ENCODE measurements around the gene TMEM151B.
"Not testable (repeated sequence)": the region's sequence is repeated elsewhere in the genome, so short reads cannot be mapped to it uniquely, and the experiment has no call there.

The TMEM151B gene

DNA sequence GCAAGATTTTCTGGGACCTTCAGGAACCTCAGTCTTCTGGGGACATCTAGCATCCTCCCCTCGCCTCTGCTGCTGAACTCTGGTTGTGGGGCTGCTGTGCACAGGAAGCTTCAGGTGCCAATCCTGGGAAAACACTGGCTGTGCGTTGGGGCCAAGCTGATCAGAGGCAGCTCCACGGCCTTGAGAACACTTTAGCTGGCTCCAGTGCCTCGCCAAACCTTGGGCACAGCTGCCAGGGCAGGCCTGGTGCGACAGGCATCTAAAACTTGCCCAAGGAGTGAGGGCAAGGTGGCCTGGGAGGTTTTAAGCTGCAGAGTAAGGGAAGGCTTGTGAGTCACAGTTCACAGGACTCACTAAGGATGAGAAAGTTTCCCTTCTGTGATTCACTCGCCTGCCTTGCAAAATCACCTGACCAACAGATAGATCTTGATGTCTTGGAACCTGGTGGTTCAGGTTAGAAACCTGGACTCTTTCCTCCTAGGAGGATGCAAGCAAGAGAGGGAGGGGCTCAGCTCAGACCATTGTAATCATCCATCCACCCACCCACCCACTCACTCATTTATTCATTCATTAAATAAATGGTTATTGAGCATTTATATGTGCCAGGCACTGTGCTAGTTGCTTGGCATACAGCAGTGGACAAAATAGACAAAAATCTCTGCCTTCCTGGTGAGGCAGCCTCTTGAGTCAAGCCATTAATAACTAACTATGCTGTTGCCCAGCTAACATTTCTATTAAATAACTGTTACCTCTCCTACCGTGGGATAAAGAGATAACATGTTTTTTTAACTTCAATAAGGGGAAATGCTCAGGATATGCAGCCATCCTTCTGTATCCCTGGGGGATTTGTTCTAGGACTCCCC, 69.7 kb downstream of the TMEM151B start:
- no peak for DNase-seq

DNA sequence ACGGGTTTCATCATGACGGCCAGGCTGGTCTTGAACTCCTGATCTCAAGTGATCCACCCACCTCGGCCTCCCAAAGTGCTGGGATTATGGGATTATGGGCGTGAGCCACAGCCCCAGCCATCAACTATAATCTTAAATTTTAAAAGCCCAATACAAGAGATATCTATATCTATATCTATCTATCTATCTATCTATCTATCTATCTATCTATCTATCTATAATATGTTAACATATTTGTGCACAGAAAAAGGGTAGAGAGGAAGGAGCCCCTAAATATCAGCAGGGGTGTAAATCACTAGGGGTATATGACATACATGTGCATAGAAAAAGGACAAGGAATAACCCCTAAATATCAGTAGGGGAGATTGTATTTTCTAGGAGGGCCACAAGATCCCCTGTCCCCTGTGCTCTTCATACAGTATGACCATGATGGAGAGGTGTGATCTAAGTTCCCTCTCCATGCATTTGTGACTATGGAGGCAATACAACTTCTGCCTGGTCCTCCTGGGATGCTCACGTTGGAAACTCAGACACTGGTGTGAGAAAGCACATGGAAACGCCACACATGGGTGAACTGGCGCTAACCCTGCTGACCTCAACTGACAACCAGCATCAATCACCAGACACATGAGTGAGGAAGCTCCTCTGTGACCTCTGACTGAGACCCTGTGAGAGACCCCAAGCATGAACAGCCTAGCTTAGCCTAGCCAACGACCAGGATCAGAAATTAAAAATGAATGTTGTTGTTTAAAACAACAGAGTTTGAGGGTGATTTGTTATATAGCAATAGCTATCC, 71.0 kb downstream of the TMEM151B start:
- no peak for DNase-seq

- no peak for DNase-seq
These were observed 71.8 kb downstream of the TMEM151B start for GRCh38 chr6:44342052-44342451.

DNA sequence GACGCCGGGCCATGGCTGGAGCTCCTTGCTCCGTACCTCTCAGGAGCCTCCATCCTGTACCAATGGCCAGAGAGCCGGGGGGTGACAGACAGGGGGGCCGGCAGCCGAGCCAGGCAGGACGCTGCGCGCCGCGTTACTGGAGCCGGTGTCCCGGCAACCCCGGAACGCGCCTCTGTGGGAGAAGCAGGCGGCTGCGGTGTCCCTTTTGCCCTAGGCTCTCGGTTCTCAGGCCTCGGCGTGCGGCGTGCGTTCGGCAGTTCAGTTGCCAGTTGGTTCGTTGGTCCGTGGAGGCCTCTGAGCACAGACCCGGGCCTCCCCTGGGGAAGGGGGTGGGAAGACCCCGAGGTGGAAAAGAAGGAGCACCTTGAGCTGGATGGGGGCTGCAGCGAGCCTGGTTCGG, 72.2 kb downstream of the TMEM151B start, which contains the start of gene SPATS1:
TSS of gene SPATS1 (plus strand) at position 162 of the 400 bp plus-strand sequence. CDS start 446 bp downstream, outside the sequence.
- no peak for DNase-seq

DNA sequence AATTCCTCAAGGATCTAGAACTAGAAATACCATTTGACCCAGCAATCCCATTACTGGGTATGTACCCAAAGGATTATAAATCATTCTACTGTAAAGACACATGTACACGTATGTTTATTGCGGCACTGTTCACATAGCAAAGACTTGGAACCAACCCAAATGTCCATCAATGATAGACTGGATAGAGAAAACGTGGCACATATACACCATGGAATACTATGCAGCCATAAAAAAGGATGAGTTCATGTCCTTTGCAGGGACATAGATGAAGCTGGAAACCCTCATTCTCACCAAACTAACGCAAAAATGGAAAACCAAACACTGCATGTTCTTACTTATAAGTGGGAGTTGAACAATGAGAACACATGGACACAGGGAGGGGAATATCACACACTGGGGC, 76.6 kb downstream of the TMEM151B start:
- not testable (repeated sequence) for DNase-seq

DNA sequence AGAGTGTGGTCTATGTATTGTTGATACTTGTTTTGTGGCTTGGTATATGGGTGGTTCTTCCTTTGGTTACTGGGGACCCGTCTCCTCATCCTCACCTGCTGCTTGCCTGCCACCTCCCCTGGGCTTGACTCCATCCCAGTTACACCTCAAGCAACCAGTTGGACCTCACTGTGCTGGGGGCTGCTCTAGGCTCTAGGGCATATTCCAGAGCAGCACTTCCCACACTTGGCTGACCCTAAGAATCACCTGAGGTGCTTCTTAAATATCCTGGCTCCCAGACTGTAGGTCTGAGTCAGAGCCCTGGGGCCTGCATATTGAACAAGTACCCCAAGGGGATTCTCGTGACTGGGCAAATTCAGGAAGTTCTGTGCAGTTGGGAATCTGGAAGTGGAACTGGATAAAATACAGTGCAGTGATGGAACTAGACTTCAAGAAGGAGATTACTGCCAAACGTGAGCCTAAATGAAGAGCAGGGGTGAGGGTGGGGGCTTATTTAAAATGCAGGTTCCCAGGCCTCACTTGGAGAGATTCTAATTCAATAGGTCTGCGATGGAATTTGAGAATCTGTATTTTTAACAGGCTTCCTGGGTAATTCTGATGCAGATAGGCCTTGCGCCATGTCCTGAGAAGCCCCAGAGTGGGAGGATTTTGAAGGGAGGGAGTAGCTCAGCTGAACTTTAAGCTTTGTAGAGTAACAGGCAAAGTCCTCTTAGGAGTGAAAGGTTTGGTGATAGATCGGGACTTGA, 79.8 kb downstream of the TMEM151B start:
- DNase-seq = no peak

GRCh38 chr6:44350650-44350994, 80.4 kb downstream of the TMEM151B start:
- DNase-seq = not testable (repeated sequence)

GRCh38 chr6:44352259-44352658, 82.0 kb downstream of the TMEM151B start:
- no peak for DNase-seq

DNA sequence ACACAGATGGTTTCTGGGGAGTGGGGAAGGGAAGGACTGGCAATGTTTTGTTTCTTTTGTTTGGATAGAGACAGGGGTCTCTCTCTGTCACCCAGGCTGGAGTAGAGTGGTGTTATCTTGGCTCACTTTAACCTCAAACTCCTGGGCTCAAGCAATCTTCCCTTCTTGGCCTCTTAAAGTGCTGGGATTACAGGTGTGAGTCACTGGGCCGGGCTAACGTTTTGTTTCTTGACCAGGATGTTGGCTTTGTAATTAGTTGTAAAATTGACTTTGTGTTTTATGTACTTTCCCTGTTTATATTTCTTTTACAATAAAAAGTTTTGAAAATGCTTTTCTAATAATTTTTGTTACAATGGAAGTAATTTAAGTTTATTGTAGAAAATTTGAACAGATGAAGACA, 83.1 kb downstream of the TMEM151B start:
- no peak for DNase-seq

DNA sequence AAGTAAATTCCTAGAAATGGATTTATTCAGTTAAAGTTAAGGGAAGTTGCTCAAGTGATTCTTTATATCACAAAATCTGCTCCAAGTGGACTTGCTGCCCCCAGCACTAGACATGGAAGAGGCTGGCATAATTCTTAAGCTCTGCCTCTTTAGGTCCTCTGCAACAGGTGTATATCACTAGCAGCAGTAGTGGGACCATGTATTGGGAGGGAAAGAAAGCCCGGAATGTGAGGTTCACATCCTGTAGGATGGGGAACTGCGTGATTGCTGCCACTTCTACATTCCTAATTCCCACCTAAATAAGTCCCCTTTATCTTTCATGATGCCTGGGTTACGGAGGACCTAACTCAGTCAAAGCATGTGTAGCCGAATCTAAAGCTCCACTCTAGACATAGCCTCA, 85.4 kb downstream of the TMEM151B start:
- DNase-seq = no peak

GRCh38 chr6:44356487-44356886, 86.2 kb downstream of the TMEM151B start:
- DNase-seq = no peak

All from effector CD8-positive, alpha-beta T cell (primary cell).